Natural killer cell (primary cell): ENCODE data around the gene DUSP1. TPM values are rescaled to one million over a fixed set of nuclear protein-coding genes. Genes with fewer than 3 reads are reported as not detected.

Source experiments
- ATAC-seq, 3 donors: fragments of 150-1000 bp in 2 of 3; fragments of 200-7000 bp in 1 of 3; cut with Tn5 transposase; 1 replicate in 1 of 3; 2 replicates in 2 of 3; pipeline ENCODE4 v1.10.0; 2021; ENCODE audit warnings: mild to moderate bottlenecking in 2 of 3, moderate library complexity in 2 of 3
- DNase-seq, 2 donors: peaks; one replicate each; pipeline versions ENCODE4 v3.0.0 to v3.0.0-alpha.2; 2013 to 2021; ENCODE audit warnings: mixed read lengths in 1 of 2
- H3K27ac ChIP-seq: one replicate; pipeline ENCODE4 v1.5.1; 2013; ENCODE audit warnings: mild to moderate bottlenecking, low read length
- H3K27me3 ChIP-seq: one replicate; pipeline ENCODE4 v1.6.1; 2013; ENCODE audit warnings: low read length; ENCODE audit not compliant: control insufficient read depth, insufficient read depth
- H3K36me3 ChIP-seq: one replicate; pipeline ENCODE4 v1.6.1; 2013; ENCODE audit warnings: low read length; ENCODE audit not compliant: control insufficient read depth, insufficient read depth
- H3K4me1 ChIP-seq: one replicate; pipeline ENCODE4 v1.6.1; 2013; ENCODE audit warnings: low read length; ENCODE audit not compliant: control insufficient read depth, insufficient read depth
- H3K4me3 ChIP-seq: one replicate; pipeline ENCODE4 v1.5.1; 2013; ENCODE audit warnings: low read length
- H3K9me3 ChIP-seq: one replicate; pipeline ENCODE4 v1.6.1; 2013; ENCODE audit warnings: low read length; ENCODE audit not compliant: control insufficient read depth, insufficient read depth
- H3K27ac Mint-ChIP-seq, 2 donors: one replicate each; pipeline ENCODE4 v1.8.0; 2022; ENCODE audit warnings: mild to moderate bottlenecking in 2 of 2, mixed read lengths in 2 of 2, moderate library complexity in 1 of 2
- H3K27me3 Mint-ChIP-seq, 2 donors: one replicate each; pipeline ENCODE4 v1.8.0; 2022; ENCODE audit warnings: low read depth in 2 of 2, mixed read lengths in 2 of 2
- H3K36me3 Mint-ChIP-seq: one replicate; pipeline ENCODE4 v1.8.0; 2022; ENCODE audit warnings: mixed read lengths
- H3K4me1 Mint-ChIP-seq, 2 donors: one replicate each; pipeline ENCODE4 v1.8.0; 2022; ENCODE audit warnings: mixed read lengths in 2 of 2
- H3K4me3 Mint-ChIP-seq: one replicate; pipeline ENCODE4 v1.8.0; 2022; ENCODE audit warnings: mild to moderate bottlenecking, moderate library complexity, mixed read lengths
- H3K9me3 Mint-ChIP-seq, 2 donors: one replicate each; pipeline ENCODE4 v1.8.0; 2022; ENCODE audit warnings: mixed read lengths in 2 of 2
- CTCF ChIP-seq: fragments of 200-600 bp; IDR thresholded peaks from one replicate; pipeline ENCODE4 v1.8.0; 2022; ENCODE audit warnings: antibody characterized with exemption
- WGBS: methylation state at CpG from one replicate; pipeline ENCODE4 v1.1.7; 2013; ENCODE audit warnings: missing lambda C conversion rate; ENCODE audit not compliant: insufficient coverage; 5-methylcytosine and 5-hydroxymethylcytosine counted together
- intact Hi-C: fragments of 100-400 bp; cut with micrococcal nuclease; formaldehyde crosslinking; loops from one replicate; pipeline ENCODE4 v1.14.2; 2022
- total RNA-seq, 4 donors: library from RNA; stranded (reverse); fragments of 120-200 nt in 1 of 4; gene quantifications; one replicate each; pipeline versions ENCODE4 v1.2.3 to v1.2.4, GENCODE V29; 2013 to 2022

The DUSP1 gene
- total RNA-seq, 3 donors from 2014 or later (not counting 1 experiment from before 2014, with no cell fraction given) = 1,579 to 2,725 (median 2,168) TPM

GRCh38 chr5:172758834-172759149, 12.2 kb downstream of the DUSP1 start:
- H3K4me3 ChIP-seq = no peak overlapping the region
- TF ChIP-seq CTCF = no peak
- H3K27ac ChIP-seq = no peak overlapping the region
- Mint-ChIP-seq H3K27me3 (peaks cover 10 to 20% of the 10 kb centered on the region in 2 donors), H3K36me3 (no peaks in the 10 kb centered on the region), H3K27ac (peak overlapping the region; percentile 3 to 21), H3K4me3 (no peak overlapping the region), H3K9me3 (no peaks in the 10 kb centered on the region), H3K4me1 (peaks cover 5% of the 10 kb centered on the region in 2 donors)
- 82% methylated on average over 6 of the region's 6 CpGs for WGBS
- no peak for DNase-seq
- intact Hi-C loops = no loop called here
- H3K9me3 ChIP-seq = no peaks in the 10 kb centered on the region
- H3K27me3 ChIP-seq = no peaks in the 10 kb centered on the region
- peak in 1 of 3 donors; percentile 37 for ATAC-seq
- H3K4me1 ChIP-seq = peaks cover 2% of the 10 kb centered on the region
- no peaks in the 10 kb centered on the region for H3K36me3 ChIP-seq

GRCh38 chr5:172758077-172758833, 12.7 kb downstream of the DUSP1 start:
- Histone ChIP-seq H3K27me3 (no peaks in the 10 kb centered on the region), H3K9me3 (no peaks in the 10 kb centered on the region), H3K4me3 (no peak overlapping the region), H3K36me3 (no peaks in the 10 kb centered on the region), H3K27ac (no peak overlapping the region), H3K4me1 (no peaks in the 10 kb centered on the region)
- 93% methylated on average over 10 of the region's 19 CpGs for WGBS
- H3K36me3 Mint-ChIP-seq = no peaks in the 10 kb centered on the region
- no peak for TF ChIP-seq CTCF
- H3K4me1 Mint-ChIP-seq = peaks cover 5% of the 10 kb centered on the region in 2 donors
- no peak overlapping the region for H3K4me3 Mint-ChIP-seq
- ATAC-seq = no peak
- H3K27me3 Mint-ChIP-seq = peaks cover 10 to 20% of the 10 kb centered on the region in 2 donors
- intact Hi-C loops = no loop called here
- H3K9me3 Mint-ChIP-seq = no peaks in the 10 kb centered on the region
- no peak for DNase-seq
- H3K27ac Mint-ChIP-seq = peak overlapping the region in 1 of 2 donors; percentile 21

- TF ChIP-seq CTCF = no peak
- Mint-ChIP-seq H3K27ac (no peak overlapping the region), H3K4me3 (no peak overlapping the region), H3K4me1 (peaks cover 5% of the 10 kb centered on the region in 2 donors), H3K27me3 (peaks cover 10 to 20% of the 10 kb centered on the region in 2 donors), H3K9me3 (no peaks in the 10 kb centered on the region), H3K36me3 (no peaks in the 10 kb centered on the region)
- Histone ChIP-seq H3K27ac (no peak overlapping the region), H3K27me3 (no peaks in the 10 kb centered on the region), H3K4me3 (no peak overlapping the region), H3K4me1 (no peaks in the 10 kb centered on the region), H3K36me3 (no peaks in the 10 kb centered on the region), H3K9me3 (no peaks in the 10 kb centered on the region)
- intact Hi-C loops = no loop called here
- no peak for ATAC-seq
- 87% methylated on average over 9 of the region's 9 CpGs for WGBS
- no peak for DNase-seq
Measured at GRCh38 chr5:172757394-172758010, 13.5 kb downstream of the DUSP1 start.
